Activated T-helper 9 cell treated with anti-CD3 and anti-CD28 coated beads, Interleukin-2, amount 50 U/mL, for 16 hours (primary cell): ENCODE data around the gene WNK1.
"Not testable (repeated sequence)": the region's sequence is repeated elsewhere in the genome, so short reads cannot be mapped to it uniquely, and the experiment has no call there.

Experiments used
- DNase-seq: peaks from one replicate; pipeline ENCODE4 v3.0.0-alpha.2; 2020; ENCODE audit warnings: low read depth

WNK1 gene

GRCh38 chr12:749751-750270 lies 2.6 kb upstream of the WNK1 start:
- no peak for DNase-seq

DNA sequence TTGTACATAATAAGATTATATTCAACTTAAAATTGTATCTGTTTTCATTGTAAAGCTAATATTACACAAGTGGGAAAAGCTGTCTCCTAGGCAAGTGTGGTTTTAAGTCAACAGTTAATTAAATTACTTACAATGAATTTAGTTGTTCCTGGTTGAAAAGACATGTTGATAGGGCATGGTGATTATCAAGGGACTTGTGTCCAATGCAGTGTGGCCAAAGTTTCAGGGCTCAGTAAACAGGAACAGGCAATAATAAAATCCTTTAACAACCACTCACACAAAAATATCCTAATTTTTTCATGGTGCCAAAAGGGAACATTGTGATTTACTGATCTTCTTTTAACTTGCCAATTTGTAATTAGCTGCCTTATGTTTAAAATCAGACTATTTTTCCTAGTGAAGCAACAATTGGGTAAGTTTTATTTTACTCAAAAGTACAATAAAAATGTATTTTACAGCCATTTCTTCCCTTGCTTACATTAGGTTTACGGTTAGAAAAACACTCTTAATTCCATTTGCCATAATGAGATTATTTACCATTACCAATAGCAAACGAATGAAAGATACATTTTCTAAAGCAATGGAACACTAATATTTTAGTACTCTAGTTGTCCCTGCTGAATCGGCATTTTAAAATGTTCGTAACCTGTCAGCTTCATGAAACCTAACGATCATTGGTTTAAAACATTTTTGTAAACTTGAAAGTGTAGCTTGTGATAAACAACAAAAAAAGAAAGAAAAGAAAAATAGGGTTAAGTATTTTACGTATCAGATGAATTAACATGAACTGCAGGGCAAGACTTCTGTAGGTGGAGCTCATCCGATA lies 1.8 kb upstream of the WNK1 start:
- no peak for DNase-seq

DNA sequence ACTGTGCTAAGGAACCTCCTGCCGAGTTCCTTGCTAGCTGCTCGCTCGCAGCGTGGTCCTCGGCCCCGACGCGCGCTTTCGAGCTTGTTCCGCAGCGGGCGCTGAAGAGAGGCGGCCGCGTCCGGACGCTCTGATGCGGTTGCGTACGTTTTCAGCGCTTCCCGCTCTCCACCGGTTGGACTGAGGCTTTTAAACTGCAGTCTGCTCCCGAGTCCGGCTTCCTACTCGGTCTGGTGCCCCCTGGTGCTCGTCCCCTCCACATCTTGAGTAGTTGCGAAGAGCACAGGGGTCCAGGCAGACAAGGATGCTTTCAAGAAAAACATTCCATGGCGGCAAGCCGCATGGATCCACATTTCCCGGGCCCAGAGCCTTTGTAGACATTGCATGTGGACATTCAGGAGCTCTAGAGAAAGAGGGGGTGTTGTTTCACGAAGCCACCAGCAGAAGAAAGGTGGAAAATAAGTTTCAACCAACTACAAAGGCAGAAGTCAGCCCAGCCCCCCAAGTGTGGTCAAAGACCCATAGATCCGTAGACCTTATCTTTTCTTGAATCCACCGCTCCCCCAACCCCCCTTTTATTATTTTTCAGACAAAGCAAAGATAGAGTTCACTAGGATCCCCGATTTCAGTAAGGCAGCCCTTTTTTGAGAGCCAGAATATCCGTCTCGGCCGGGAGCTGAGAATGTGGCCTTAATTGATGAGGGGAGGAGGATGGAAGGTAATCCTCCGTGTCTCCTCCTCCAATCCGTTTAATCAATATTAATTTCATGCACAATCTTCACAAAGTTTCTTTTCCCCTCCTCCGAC lies 984 bp upstream of the WNK1 start:
- peak; percentile 80 for DNase-seq

DNA sequence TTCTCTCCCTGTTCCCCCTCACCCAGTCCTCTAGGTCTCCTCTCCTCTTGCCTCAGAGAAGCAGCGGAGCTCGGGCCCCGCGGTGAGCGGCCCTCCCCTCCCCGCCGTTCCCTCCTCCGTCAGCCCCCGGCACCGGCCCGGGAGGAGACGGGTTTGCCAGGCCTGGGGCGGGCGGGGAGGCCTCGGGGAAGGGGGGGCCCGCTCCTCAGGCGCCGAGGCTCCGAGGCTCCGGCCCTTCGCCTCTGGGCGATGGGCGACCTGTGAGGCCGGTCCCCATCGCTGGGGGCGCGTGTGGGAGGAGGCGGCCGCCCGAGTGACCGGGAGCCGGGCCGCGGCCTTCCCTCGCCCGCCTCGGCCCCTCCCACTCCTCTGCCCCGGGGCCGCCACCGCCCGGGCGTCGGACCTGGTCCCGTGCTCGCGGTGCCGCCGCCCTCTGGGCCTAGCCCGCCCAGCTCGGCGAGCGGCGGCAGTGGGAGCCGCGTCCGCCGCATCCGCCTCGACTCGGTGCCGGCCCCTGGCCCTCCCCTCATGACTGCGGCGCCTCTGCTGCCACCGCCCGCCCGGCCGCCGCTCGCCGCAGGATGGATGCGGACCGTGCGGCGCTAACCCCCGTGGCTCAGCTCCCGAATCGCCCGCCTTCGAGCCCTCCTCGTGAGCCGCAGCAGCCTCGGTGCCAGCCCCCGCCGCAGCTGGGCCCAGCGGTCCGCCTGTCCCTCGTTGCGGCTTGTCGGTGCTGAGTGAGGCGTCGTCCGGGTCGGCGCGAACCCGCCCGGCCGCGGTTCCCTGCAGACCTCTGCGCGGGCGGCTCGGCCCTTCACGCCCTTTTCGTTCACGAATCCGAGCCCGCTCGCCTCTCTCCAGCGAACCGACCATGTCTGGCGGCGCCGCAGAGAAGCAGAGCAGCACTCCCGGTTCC lies 574 bp downstream of the WNK1 start:
- DNase-seq: peak; percentile 34

DNA sequence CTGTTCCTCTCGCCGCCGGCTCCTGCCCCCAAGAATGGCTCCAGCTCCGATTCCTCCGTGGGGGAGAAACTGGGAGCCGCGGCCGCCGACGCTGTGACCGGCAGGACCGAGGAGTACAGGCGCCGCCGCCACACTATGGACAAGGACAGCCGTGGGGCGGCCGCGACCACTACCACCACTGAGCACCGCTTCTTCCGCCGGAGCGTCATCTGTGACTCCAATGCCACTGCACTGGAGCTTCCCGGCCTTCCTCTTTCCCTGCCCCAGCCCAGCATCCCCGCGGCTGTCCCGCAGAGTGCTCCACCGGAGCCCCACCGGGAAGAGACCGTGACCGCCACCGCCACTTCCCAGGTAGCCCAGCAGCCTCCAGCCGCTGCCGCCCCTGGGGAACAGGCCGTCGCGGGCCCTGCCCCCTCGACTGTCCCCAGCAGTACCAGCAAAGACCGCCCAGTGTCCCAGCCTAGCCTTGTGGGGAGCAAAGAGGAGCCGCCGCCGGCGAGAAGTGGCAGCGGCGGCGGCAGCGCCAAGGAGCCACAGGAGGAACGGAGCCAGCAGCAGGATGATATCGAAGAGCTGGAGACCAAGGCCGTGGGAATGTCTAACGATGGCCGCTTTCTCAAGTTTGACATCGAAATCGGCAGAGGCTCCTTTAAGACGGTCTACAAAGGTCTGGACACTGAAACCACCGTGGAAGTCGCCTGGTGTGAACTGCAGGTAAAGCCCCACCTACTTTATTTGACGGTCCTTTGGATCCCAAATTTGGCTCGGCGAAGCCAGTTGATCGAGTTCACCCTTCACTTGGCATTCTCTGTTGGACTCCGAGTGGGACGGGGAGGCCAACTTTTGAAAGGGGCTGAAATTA lies 1.5 kb downstream of the WNK1 start:
- peak; percentile 28 for DNase-seq

DNA sequence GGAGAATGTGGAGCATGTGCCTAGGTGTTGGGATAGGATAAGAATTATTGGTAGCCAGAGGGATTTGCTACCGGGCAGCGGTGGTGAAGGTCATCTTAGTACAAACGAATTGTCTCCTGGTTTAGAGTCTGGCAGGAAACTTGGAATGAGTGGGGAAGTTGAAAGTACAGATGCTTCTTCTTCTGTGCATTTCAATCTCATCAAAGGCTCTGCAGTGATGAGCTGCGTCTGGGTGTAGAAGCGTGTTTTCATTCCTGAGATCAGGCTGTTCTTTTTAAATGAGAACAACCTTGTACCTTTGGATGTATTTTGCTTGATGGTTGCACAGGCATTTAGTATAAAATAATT lies 2.1 kb downstream of the WNK1 start:
- DNase-seq: no peak

DNA sequence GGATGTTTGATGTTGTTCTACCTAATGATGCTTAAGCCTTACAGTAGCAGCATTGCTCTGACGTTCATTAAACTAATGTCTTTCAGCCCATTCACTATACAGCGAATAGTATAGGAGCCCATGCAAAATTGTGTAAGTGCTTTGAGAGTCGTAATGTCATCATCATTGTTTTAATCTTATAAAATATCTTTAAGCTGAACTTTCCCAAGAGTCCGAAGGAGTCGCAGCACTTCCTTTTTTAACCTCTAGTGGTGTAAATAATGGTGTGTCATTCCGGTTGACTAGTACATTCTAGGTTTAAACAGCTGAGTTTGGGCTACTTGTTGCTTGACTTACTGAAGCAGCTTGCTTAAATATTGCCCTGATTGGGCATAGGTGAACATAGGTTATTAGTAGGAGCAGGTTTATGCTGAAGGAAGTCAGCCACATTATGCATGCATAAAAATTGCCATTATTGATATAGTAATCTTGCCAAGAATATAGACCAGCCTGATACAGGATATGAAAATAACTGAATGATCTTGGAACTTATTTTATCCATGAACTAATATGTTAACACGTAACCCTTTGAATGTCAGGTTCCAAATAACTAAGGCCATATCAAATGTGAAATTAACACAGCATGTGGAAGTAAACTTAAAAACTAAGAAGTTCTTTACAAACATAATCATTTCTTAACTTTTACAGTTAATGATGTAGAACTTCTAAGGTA lies 2.6 kb downstream of the WNK1 start:
- no peak for DNase-seq

GRCh38 chr12:759628-760027 lies 7.2 kb downstream of the WNK1 start:
- DNase-seq: no peak

- DNase-seq: no peak
These were observed 8.9 kb downstream of the WNK1 start for GRCh38 chr12:761256-761655.

DNA sequence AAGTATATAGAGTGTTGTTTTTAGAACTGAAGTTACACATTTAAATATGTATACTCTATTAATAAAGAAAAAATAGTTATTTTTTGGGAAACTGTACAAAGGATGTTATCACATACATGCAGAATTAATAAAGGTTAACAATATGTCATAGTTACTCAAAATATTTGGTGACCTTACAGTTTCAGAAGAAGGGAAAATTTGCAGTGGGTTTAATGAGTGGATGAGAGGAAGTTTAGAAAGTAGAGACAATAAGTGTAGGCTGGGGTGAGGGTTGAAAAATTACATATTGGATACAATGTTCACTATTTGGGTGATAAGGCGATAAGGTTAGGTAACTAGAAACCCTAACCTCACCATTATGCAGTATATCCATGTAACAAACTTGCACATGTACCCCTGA lies 13.5 kb downstream of the WNK1 start:
- no peak for DNase-seq

DNA sequence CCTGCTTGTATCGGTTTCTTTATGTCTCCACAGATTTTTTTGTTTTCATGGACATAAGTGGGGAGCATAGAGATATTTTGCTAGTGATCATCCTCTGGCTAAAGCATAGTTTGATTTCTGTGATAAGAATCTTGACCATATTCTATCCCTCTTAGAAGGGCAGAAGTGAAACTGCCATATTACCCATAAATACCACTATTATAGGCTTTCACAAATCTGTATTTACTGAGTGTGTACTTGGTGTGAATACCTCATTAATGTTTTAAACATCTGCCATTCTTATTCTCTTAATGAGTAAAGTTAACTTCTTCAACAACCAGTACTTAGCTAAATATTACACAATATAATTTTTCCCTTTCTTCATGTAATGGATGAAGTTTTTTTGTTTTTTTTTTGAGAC lies 16.1 kb downstream of the WNK1 start:
- no peak for DNase-seq

DNA sequence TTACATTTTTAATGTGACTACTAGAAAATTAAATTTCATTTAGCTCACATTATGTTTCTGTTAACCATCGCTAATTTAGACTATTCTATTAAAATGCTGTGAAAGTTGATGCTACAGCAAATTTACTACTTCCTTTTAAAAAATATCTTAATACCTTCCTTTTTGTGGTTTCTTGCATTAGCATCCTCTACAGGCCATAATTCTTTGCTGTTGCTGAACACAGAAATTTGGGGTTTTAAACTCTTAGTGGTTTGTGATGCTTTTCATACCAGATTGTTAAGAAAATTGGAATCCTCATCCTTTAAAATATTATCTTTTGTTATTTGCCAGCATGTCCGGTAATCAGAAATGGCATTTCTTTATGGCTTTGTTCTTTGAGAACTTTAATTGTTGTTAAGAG lies 18.1 kb downstream of the WNK1 start:
- no peak for DNase-seq

- no peak for DNase-seq
These were observed 19.8 kb downstream of the WNK1 start for GRCh38 chr12:772056-772697.

DNA sequence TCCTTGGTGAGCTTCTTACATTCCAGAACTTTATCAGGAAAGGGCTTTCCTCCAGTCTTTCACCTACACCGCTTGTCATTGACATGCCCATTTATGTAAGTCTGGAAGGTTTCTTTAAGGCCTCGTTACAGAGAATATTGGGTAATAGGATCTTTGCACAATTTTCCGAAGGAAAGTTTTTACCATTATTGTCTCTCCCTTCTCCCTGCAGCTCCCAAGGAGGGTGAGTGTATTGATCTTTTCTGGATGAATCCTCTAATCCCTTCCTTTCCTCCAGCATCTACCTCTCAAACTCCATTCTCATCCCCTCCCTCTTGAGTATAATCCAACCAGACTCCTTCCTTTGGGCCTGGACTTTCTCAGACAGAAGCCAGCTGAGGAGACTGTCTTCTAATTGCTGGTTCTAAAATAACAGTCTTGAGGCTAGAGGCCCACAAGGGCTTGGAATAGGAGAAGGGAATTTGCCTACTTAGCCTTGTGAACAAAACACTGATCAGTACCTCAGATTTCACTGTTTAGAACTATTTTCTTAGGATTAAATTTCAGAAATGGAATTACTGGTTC lies 21.8 kb downstream of the WNK1 start:
- no peak for DNase-seq

- DNase-seq: not testable (repeated sequence)
These were observed 23.8 kb downstream of the WNK1 start for GRCh38 chr12:775973-776771.

DNA sequence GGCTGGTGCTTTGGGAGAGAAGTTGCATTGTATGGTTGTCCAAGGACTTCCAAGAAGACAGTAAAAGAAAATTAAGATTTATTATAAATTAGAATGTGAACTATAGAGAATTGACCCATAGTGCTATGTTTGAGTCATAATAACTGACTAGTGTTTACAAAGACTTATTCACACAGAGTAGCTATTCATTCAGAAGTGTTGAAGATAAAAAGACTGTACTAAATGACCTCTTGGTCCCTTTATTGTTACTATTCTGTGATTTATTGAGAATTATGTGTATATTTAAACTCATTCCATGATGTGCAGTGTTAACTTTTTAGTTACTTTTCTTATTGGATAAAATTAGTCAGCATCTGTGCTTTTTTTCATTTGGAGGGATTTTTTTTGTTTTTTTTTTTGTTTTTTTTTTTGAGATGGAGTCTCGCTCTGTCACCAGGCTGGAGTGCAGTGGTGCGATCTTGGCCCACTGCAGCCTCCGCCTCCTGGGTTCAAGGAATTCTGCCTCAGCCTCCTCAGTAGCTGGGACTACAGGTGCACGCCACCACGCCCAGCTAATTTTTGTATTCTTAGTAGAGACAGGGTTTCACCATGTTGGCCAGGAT lies 24.5 kb downstream of the WNK1 start:
- not testable (repeated sequence) for DNase-seq

DNA sequence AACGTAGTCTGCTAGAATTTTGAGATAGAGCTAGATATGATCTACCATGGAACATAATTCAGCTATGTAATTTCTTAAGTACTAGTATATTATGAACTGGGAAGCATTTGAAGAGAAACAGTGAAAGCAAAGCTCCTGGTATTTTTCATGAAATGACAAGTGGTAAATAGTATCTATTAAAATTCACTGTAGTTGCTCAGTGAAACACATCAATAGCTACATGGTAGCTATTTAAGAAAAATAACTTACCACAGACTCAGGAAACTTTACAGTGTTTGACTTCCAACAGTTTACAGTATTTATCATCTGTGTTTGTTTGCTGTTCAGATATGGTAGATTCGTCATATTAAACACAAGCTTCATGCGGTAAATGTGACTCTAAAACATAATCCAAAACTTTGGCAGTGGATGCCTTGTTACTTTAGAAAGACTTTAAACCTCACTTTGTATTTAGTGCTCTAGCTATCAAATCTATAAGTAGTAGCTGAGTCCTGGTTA lies 25.2 kb downstream of the WNK1 start:
- DNase-seq: no peak

DNA sequence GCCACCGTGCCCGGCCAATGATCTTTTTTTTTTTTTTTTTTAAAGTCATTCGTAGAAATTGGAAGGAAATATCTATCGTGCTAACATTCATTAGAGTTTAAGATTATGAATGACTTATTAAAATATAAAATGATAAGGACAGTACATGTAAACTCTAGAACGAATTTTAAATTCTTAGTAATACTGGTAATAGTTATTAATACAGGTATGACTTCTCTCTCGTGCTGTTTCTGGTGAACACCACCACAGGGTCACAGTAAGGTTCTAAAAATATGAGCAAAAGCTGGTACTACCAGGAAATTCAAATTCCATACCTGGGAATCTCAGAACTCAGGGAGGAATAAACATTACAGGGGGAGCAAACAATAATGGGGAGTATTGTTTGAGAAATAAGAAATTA lies 26.2 kb downstream of the WNK1 start:
- DNase-seq: no peak
